GM12878 (cell line): ENCODE measurements around the gene PCLO. TPM values are rescaled to one million over a fixed set of nuclear protein-coding genes. Genes with fewer than 3 reads are reported as not detected.

ENCODE experiments used
- BACH1 ChIP-seq: fragments of 450-650 bp; IDR thresholded peaks from 2 replicates; pipeline ENCODE4 v1.6.1; 2017; ENCODE audit warnings: mild to moderate bottlenecking, borderline replicate concordance
- CBX5 ChIP-seq: sonication (generic); IDR thresholded peaks from 2 replicates; pipeline ENCODE4 v1.6.1; 2016; ENCODE audit warnings: low read depth, moderate library complexity, mild to moderate bottlenecking, inconsistent platforms
- EP300 ChIP-seq, 2 experiments: fragments of 150-350 bp in 1 of 2; IDR thresholded peaks; 2 replicates each; pipeline ENCODE4 v1.6.1; 2011 to 2012; ENCODE audit warnings: low read depth in 2 of 2, low read length in 2 of 2, borderline replicate concordance in 1 of 2, improper control_type of control experiment in 1 of 2, inconsistent platforms in 1 of 2; ENCODE audit not compliant: control insufficient read depth in 1 of 2
- FOS ChIP-seq: IDR thresholded peaks from 3 replicates; pipeline ENCODE4 v1.6.1; 2011; ENCODE audit warnings: borderline replicate concordance; ENCODE audit not compliant: insufficient read length; ENCODE audit errors: extremely low read depth
- MEF2A ChIP-seq: IDR thresholded peaks from 2 replicates; pipeline ENCODE4 v1.6.1; 2011; ENCODE audit warnings: low read depth, mild to moderate bottlenecking, low read length, moderate library complexity; ENCODE audit not compliant: insufficient read depth
- PBX3 ChIP-seq: IDR thresholded peaks from 2 replicates; pipeline ENCODE4 v1.6.1; 2011; ENCODE audit warnings: mild to moderate bottlenecking, low read depth, low read length, moderate library complexity; ENCODE audit not compliant: insufficient replicate concordance
- RB1 ChIP-seq: fragments of 450-650 bp; formaldehyde crosslinking; IDR thresholded peaks from 2 replicates; pipeline ENCODE4 v1.6.1; 2017; ENCODE audit warnings: mild to moderate bottlenecking, borderline replicate concordance
- RFX5 ChIP-seq: IDR thresholded peaks from 2 replicates; pipeline ENCODE4 v1.6.1; 2011; ENCODE audit warnings: low read depth, low read length, improper control_type of control experiment
- SMAD5 ChIP-seq: IDR thresholded peaks from 2 replicates; pipeline ENCODE4 v1.6.1; 2016; ENCODE audit warnings: antibody characterized with exemption, low read depth
- ZNF274 ChIP-seq: IDR thresholded peaks from one replicate; pipeline ENCODE4 v1.8.0; 2011; ENCODE audit not compliant: insufficient read length, insufficient read depth
- ZNF622 ChIP-seq: fragments of 450-650 bp; IDR thresholded peaks from 2 replicates; pipeline ENCODE4 v1.6.1; 2017; ENCODE audit warnings: mild to moderate bottlenecking, inconsistent platforms
- polyA plus RNA-seq, 11 experiments: library from polyadenylated mRNA; depleted of rRNA in 4 of 11; unstranded in 6 of 11; stranded (reverse) in 5 of 11; fragments of >200 nt; fragmentation: Nextera tagmentation in 4 of 11; fragmentation: Illumina TruSeq in 1 of 11; extraction: Ambion mirVana in 4 of 11; extraction: Trizol in 1 of 11; gene quantifications; 1 replicate in 1 of 11; 2 replicates in 10 of 11; pipeline versions ENCODE4 v1.2.1 to v1.2.3, GENCODE V29; 2011 to 2016; ENCODE audit warnings: inconsistent platforms in 2 of 11, missing spikeins in 2 of 11, low read depth in 1 of 11
- total RNA-seq, 4 experiments: library from RNA; depleted of rRNA in 3 of 4; stranded (reverse); fragments of >200 nt in 3 of 4; fragmentation: Illumina TruSeq in 1 of 4; extraction: Trizol in 1 of 4; gene quantifications; 2 replicates each; pipeline versions ENCODE4 v1.2.1 to v1.2.3, GENCODE V29; 2013 to 2021
- TF ChIP-seq, protein P1 (sequence below): fragments of 450-650 bp; IDR thresholded peaks from 2 replicates; pipeline ENCODE4 v1.6.1; 2017; ENCODE audit warnings: low read depth, mild to moderate bottlenecking, moderate library complexity
- TF ChIP-seq, protein P2 (sequence below): fragments of 450-650 bp; IDR thresholded peaks from 2 replicates; pipeline ENCODE4 v1.6.1; 2016; ENCODE audit warnings: mild to moderate bottlenecking

The PCLO gene
- total and polyA plus RNA-seq, 10 of the 15 experiments (the other 5 are each of a cell fraction or from before 2014, with no cell fraction given): 0.01 to 0.08 (median 0.03) TPM; not detected in 6

- TF ChIP-seq, protein P1, sequence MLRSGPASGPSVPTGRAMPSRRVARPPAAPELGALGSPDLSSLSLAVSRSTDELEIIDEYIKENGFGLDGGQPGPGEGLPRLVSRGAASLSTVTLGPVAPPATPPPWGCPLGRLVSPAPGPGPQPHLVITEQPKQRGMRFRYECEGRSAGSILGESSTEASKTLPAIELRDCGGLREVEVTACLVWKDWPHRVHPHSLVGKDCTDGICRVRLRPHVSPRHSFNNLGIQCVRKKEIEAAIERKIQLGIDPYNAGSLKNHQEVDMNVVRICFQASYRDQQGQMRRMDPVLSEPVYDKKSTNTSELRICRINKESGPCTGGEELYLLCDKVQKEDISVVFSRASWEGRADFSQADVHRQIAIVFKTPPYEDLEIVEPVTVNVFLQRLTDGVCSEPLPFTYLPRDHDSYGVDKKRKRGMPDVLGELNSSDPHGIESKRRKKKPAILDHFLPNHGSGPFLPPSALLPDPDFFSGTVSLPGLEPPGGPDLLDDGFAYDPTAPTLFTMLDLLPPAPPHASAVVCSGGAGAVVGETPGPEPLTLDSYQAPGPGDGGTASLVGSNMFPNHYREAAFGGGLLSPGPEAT: no peak
- TF ChIP-seq MEF2A (no peak), EP300 (IDR thresholded peaks at IDR 0.05; ENCODE audit: borderline replicate concordance in 1 of 2, control insufficient read depth in 1 of 2, low read depth in 2 of 2, low read length in 2 of 2) (no peak), BACH1 (no peak), FOS (no peak), ZNF274 (no peak), CBX5 (no peak), RB1 (no peak), PBX3 (no peak), ZNF622 (no peak), RFX5 (no peak), SMAD5 (no peak)
- TF ChIP-seq, protein P2, sequence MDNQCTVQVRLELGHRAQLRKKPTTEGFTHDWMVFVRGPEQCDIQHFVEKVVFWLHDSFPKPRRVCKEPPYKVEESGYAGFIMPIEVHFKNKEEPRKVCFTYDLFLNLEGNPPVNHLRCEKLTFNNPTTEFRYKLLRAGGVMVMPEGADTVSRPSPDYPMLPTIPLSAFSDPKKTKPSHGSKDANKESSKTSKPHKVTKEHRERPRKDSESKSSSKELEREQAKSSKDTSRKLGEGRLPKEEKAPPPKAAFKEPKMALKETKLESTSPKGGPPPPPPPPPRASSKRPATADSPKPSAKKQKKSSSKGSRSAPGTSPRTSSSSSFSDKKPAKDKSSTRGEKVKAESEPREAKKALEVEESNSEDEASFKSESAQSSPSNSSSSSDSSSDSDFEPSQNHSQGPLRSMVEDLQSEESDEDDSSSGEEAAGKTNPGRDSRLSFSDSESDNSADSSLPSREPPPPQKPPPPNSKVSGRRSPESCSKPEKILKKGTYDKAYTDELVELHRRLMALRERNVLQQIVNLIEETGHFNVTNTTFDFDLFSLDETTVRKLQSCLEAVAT: no peak
Measured at GRCh38 chr7:83173664-83174063, 11.0 kb upstream of the PCLO start (continued).
